HepG2 (cell line): ENCODE data around the gene UGT1A4. TPM values are rescaled to one million over a fixed set of nuclear protein-coding genes. Genes with fewer than 3 reads are reported as not detected.

Source experiments
- ATAC-seq: fragments of 200-7000 bp; cut with Tn5 transposase; 3 replicates; pipeline ENCODE4 v1.9.1; 2020; ENCODE audit warnings: mild to moderate bottlenecking, moderate library complexity
- BruUV-seq: library from RNA; stranded (reverse); fragments of 400-500 nt; replicated peaks from 2 replicates; lab custom pipeline; 2021; lab: Mats Ljungman, UMichigan
- CTCF ChIA-PET: fragments of 300-600 bp; formaldehyde crosslinking; extraction: SDS; loops from one replicate; lab custom pipeline; 2021; ENCODE audit warnings: low total read pairs, inconsistent platforms, low intra/inter-chr PET ratio; lab: Yijun Ruan, JAX
- POLR2A ChIA-PET: fragments of 350-600 bp; sonication (Branson Sonifier 250); formaldehyde crosslinking; loops from one replicate; lab custom pipeline; 2020; ENCODE audit warnings: antibody characterized with exemption, inconsistent platforms; lab: Yijun Ruan, JAX
- DNase-seq: peaks from one replicate; pipeline ENCODE4 v3.0.0-alpha.2; 2015; ENCODE audit warnings: low spot score
- FAIRE-seq: peaks from 3 replicates; lab custom pipeline; 2011; peaks lifted over from hg19 to GRCh38; lab: Jason Lieb, UNC
- H2AFZ ChIP-seq: one replicate; pipeline ENCODE4 v1.6.1; 2011; ENCODE audit warnings: low read length, inconsistent platforms
- H3K27ac ChIP-seq: fragments of 300-600 bp; 3 replicates; pipeline ENCODE4 v1.8.0; 2011; ENCODE audit warnings: mixed run types, mild to moderate bottlenecking, mixed read lengths, low read length, inconsistent platforms; ENCODE audit not compliant: insufficient read depth; ENCODE audit errors: extremely low read length
- H3K27me3 ChIP-seq, 2 experiments: fragments of 200-600 bp in 1 of 2; 2 replicates in 1 of 2; 3 replicates in 1 of 2; pipeline versions ENCODE4 v1.6.0 to v1.8.0; 2011; ENCODE audit warnings: low read length in 2 of 2, mild to moderate bottlenecking in 2 of 2, moderate library complexity in 2 of 2, inconsistent platforms in 1 of 2; ENCODE audit not compliant: insufficient read depth in 2 of 2, control insufficient read depth in 1 of 2
- H3K36me3 ChIP-seq, 2 experiments: fragments of 200-600 bp in 1 of 2; replicated peaks in 1 of 2; 2 replicates in 1 of 2; 3 replicates in 1 of 2; pipeline versions ENCODE4 v1.5.1 to v1.8.0; 2011; ENCODE audit warnings: low read length in 2 of 2, inconsistent platforms in 1 of 2; ENCODE audit not compliant: insufficient read depth in 2 of 2, control insufficient read depth in 1 of 2
- H3K4me1 ChIP-seq: 2 replicates; pipeline ENCODE4 v1.5.1; 2012; ENCODE audit warnings: low read length, inconsistent platforms; ENCODE audit not compliant: insufficient read depth
- H3K4me2 ChIP-seq: 2 replicates; pipeline ENCODE4 v1.6.0; 2011; ENCODE audit warnings: low read depth, low read length, inconsistent platforms
- H3K4me3 ChIP-seq, 3 experiments: fragments of 200-600 bp in 1 of 3; sonication (generic), shearing (Covaris generic) in 1 of 3; replicated peaks in 1 of 3; 2 replicates each; pipeline ENCODE4 v1.5.1; 2011 to 2016; ENCODE audit warnings: low read length in 3 of 3, inconsistent platforms in 2 of 3, low read depth in 2 of 3, mild to moderate bottlenecking in 2 of 3, control low read depth in 1 of 3, mixed read lengths in 1 of 3; ENCODE audit not compliant: insufficient read depth in 1 of 3
- H3K79me2 ChIP-seq: one replicate; pipeline ENCODE4 v1.6.1; 2011; ENCODE audit warnings: low read length, inconsistent platforms; ENCODE audit not compliant: insufficient read depth
- H3K9ac ChIP-seq: 2 replicates; pipeline ENCODE4 v1.6.0; 2011; ENCODE audit warnings: mild to moderate bottlenecking, low read depth, low read length, inconsistent platforms; ENCODE audit not compliant: insufficient read depth
- H3K9me3 ChIP-seq: 2 replicates; pipeline ENCODE4 v1.5.1; 2012; ENCODE audit warnings: mild to moderate bottlenecking, low read length
- H4K20me1 ChIP-seq: 2 replicates; pipeline ENCODE4 v1.6.0; 2011; ENCODE audit warnings: inconsistent platforms, mild to moderate bottlenecking, low read length, moderate library complexity; ENCODE audit not compliant: insufficient read depth
- HNF4A ChIP-seq: sonication (generic); formaldehyde crosslinking; IDR thresholded peaks from 2 replicates; pipeline ENCODE4 v1.4.0; 2020; ENCODE audit warnings: missing genetic modification reagents
- JARID2 ChIP-seq: sonication (generic); formaldehyde crosslinking; IDR thresholded peaks from 2 replicates; pipeline ENCODE4 v1.8.1; 2023; ENCODE audit warnings: missing genetic modification reagents, inconsistent platforms; ENCODE audit not compliant: insufficient replicate concordance
- MXD1 ChIP-seq: sonication (generic); formaldehyde crosslinking; IDR thresholded peaks from 2 replicates; pipeline ENCODE4 v1.4.0; 2020; ENCODE audit warnings: mild to moderate bottlenecking, missing genetic modification reagents
- NFRKB ChIP-seq: fragments of 450-650 bp; IDR thresholded peaks from 2 replicates; pipeline ENCODE4 v1.6.1; 2017
- SMAD3 ChIP-seq: sonication (generic); formaldehyde crosslinking; IDR thresholded peaks from 2 replicates; pipeline ENCODE4 v1.4.0; 2020; ENCODE audit warnings: missing genetic modification reagents
- TBP ChIP-seq: sonication (generic); formaldehyde crosslinking; IDR thresholded peaks from 2 replicates; pipeline ENCODE4 v1.5.0; 2020; ENCODE audit warnings: missing genetic modification reagents
- TRIM22 ChIP-seq: fragments of 450-650 bp; IDR thresholded peaks from 2 replicates; pipeline ENCODE4 v1.6.1; 2017
- ZNF264 ChIP-seq: sonication (generic); formaldehyde crosslinking; IDR thresholded peaks from 2 replicates; pipeline ENCODE4 v1.4.0; 2020; ENCODE audit warnings: missing genetic modification reagents
- ZNF275 ChIP-seq: sonication (generic); formaldehyde crosslinking; IDR thresholded peaks from 2 replicates; pipeline ENCODE4 v1.8.0; 2022; ENCODE audit warnings: missing genetic modification reagents, mild to moderate bottlenecking, inconsistent platforms, borderline replicate concordance
- ZNF350 ChIP-seq: sonication (generic); formaldehyde crosslinking; IDR thresholded peaks from 2 replicates; pipeline ENCODE4 v1.4.0; 2020; ENCODE audit warnings: mild to moderate bottlenecking, low read depth, missing genetic modification reagents, borderline replicate concordance
- ZNF496 ChIP-seq: sonication (generic); formaldehyde crosslinking; IDR thresholded peaks from 2 replicates; pipeline ENCODE4 v1.8.1; 2023; ENCODE audit warnings: mild to moderate bottlenecking, moderate library complexity, missing genetic modification reagents; ENCODE audit not compliant: insufficient replicate concordance
- ZNF672 ChIP-seq: sonication (generic); formaldehyde crosslinking; IDR thresholded peaks from 2 replicates; pipeline ENCODE4 v1.8.1; 2022; ENCODE audit warnings: missing genetic modification reagents
- ZSCAN20 ChIP-seq: sonication (generic); formaldehyde crosslinking; IDR thresholded peaks from 2 replicates; pipeline ENCODE4 v1.4.0; 2020; ENCODE audit warnings: missing genetic modification reagents, mild to moderate bottlenecking, borderline replicate concordance
- WGBS: methylation state at CpG from one replicate; pipeline ENCODE4 v1.1.6; 2017; ENCODE audit warnings: low lambda C conversion rate; 5-methylcytosine and 5-hydroxymethylcytosine counted together
- in situ Hi-C: cut with HindIII; loops from 2 replicates; pipeline ENCODE4 v1.10.0; 2017; ENCODE audit warnings: low pct_unique_long_range_greater_than_20kb; ENCODE audit not compliant: extremely low pct_ligation_motif_present
- intact Hi-C: fragments of 100-400 bp; cut with micrococcal nuclease; formaldehyde crosslinking; loops from one replicate; pipeline ENCODE4 v1.10.0; 2022; ENCODE audit not compliant: unreplicated experiment
- polyA plus RNA-seq, 8 experiments: library from polyadenylated mRNA; depleted of rRNA in 3 of 8; stranded (reverse) in 7 of 8; unstranded in 1 of 8; fragments of >200 nt; fragmentation: Illumina TruSeq in 4 of 8; extraction: Trizol in 4 of 8; gene quantifications; 2 replicates each; pipeline versions ENCODE4 v1.2.1 to v1.2.3, GENCODE V29; 2011 to 2016; ENCODE audit warnings: low read depth in 4 of 8, missing spikeins in 1 of 8, mixed read lengths in 1 of 8; ENCODE audit not compliant: insufficient read depth in 1 of 8
- total RNA-seq, 5 experiments: library from RNA; depleted of rRNA; stranded (reverse); fragments of >200 nt; fragmentation: Illumina TruSeq; extraction: Trizol; gene quantifications; 2 replicates each; pipeline ENCODE4 v1.2.3, GENCODE V29; 2016; ENCODE audit warnings: low read depth in 1 of 5

UGT1A4 gene
- total and polyA plus RNA-seq, 2 of the 13 experiments (the other 11 are each of a cell fraction or from before 2014, with no cell fraction given) = not detected

GRCh38 chr2:233690444-233690843, 28.1 kb upstream of the UGT1A4 start:
- POLR2A ChIA-PET = no interaction called here
- no peaks in the 10 kb centered on the region for H3K27me3 ChIP-seq
- CTCF ChIA-PET = no interaction called here
- DNase-seq = no peak
- no peaks in the 10 kb centered on the region for H3K9me3 ChIP-seq
- no peaks in the 10 kb centered on the region for H3K79me2 ChIP-seq
- no TSS peak for BruUV-seq
- ATAC-seq = no peak
- H3K27ac ChIP-seq = no peak overlapping the region
- no peak overlapping the region for H3K4me2 ChIP-seq
- 73% methylated on average over 4 of the region's 4 CpGs for WGBS
- H3K4me1 ChIP-seq = peaks cover 16% of the 10 kb centered on the region
- no peaks in the 10 kb centered on the region for H3K36me3 ChIP-seq
- FAIRE-seq = no peak
- TF ChIP-seq SMAD3 (CRISPR knock-in tag) = no peak
- no peak for TF ChIP-seq ZSCAN20 (CRISPR knock-in tag)
- no peak for TF ChIP-seq ZNF350 (CRISPR knock-in tag)
- TF ChIP-seq MXD1 = no peak
- no peak for TF ChIP-seq ZNF672 (CRISPR knock-in tag)
- TF ChIP-seq HNF4A = no peak
- TF ChIP-seq TRIM22 = no peak
- TF ChIP-seq ZNF275 (CRISPR knock-in tag) = no peak
- no peak for TF ChIP-seq ZNF264
- no peak for TF ChIP-seq ZNF496 (CRISPR knock-in tag)
- no peak for TF ChIP-seq JARID2 (CRISPR knock-in tag)
- TF ChIP-seq TBP = no peak
- TF ChIP-seq NFRKB = no peak
- in situ Hi-C loops (no loop called here), intact Hi-C loops (no loop called here)
- H2AFZ ChIP-seq = no peak overlapping the region
- H4K20me1 ChIP-seq = no peaks in the 10 kb centered on the region
- no peak overlapping the region for H3K4me3 ChIP-seq
- H3K9ac ChIP-seq = no peak overlapping the region
